Prostate gland (tissue), 2 donors: ENCODE results near the gene RAB3B. TPM values are rescaled to one million over a fixed set of nuclear protein-coding genes. Genes with fewer than 3 reads are reported as not detected.

ENCODE experiments used
- DNase-seq: peaks from one replicate; pipeline ENCODE4 v3.0.0-alpha.2; 2019; ENCODE audit warnings: low spot score
- H3K27ac ChIP-seq, 2 donors: fragments of 200-600 bp; sonication (generic); 2 replicates each; pipeline ENCODE4 v1.5.1; 2017 to 2019
- H3K27me3 ChIP-seq: fragments of 200-600 bp; sonication (generic); replicated peaks from 2 replicates; pipeline ENCODE4 v1.5.1; 2019; ENCODE audit not compliant: insufficient read depth
- H3K36me3 ChIP-seq, 2 donors: fragments of 200-600 bp; sonication (generic); 1 replicate in 1 of 2; 2 replicates in 1 of 2; pipeline versions ENCODE4 v1.5.1 to v1.8.1; 2017 to 2019
- H3K4me1 ChIP-seq: fragments of 200-600 bp; sonication (generic); replicated peaks from 2 replicates; pipeline ENCODE4 v1.5.1; 2019
- H3K4me3 ChIP-seq, 2 donors: fragments of 200-600 bp; sonication (generic); 2 replicates each; pipeline ENCODE4 v1.5.1; 2017 to 2019
- H3K9me3 ChIP-seq: fragments of 200-600 bp; sonication (generic); 2 replicates; pipeline ENCODE4 v1.5.1; 2017
- CTCF ChIP-seq, 4 experiments: fragments of 200-600 bp in 2 of 4; fragments of 450-650 bp in 2 of 4; sonication (generic) in 2 of 4; IDR thresholded peaks; 1 replicate in 3 of 4; 2 replicates in 1 of 4; pipeline ENCODE4 v1.5.1; 2016 to 2019; ENCODE audit warnings: antibody characterized with exemption in 4 of 4, mild to moderate bottlenecking in 2 of 4, moderate library complexity in 2 of 4
- POLR2A ChIP-seq: fragments of 450-650 bp; IDR thresholded peaks from one replicate; pipeline ENCODE4 v1.6.1; 2016; ENCODE audit warnings: antibody characterized with exemption, mild to moderate bottlenecking
- POLR2AphosphoS5 ChIP-seq: sonication (generic); formaldehyde crosslinking; IDR thresholded peaks from one replicate; pipeline ENCODE4 v1.6.1; 2017; ENCODE audit warnings: antibody characterized with exemption
- WGBS: methylation state at CpG from one replicate; pipeline ENCODE4 v1.1.5; 2018; 5-methylcytosine and 5-hydroxymethylcytosine counted together
- intact Hi-C: fragments of 100-400 bp; cut with DNase I; formaldehyde crosslinking; loops from one replicate; pipeline ENCODE4 v1.14.2; 2022
- total RNA-seq, 2 donors: library from RNA; depleted of rRNA; stranded (reverse); fragments of >200 nt; gene quantifications; one replicate each; pipeline ENCODE4 v1.1.0, GENCODE V29; 2016

RAB3B gene
- total RNA-seq, 2 donors from 2014 or later, result 8.5 to 23.6 TPM

GRCh38 chr1:51961954-51962353, 28.5 kb downstream of the RAB3B start:
- no peak for TF ChIP-seq POLR2A
- no peaks in the 10 kb centered on the region for H3K9me3 ChIP-seq
- no peak for DNase-seq
- no peaks in the 10 kb centered on the region for H3K27me3 ChIP-seq
- intact Hi-C loops, result no loop called here
- WGBS, result 85% methylated on average over 2 of the region's 2 CpGs
- H3K27ac ChIP-seq, result no peak overlapping the region
- no peaks in the 10 kb centered on the region for H3K4me1 ChIP-seq
- H3K36me3 ChIP-seq, result no peaks in the 10 kb centered on the region
- no peak overlapping the region for H3K4me3 ChIP-seq

- Histone ChIP-seq H3K4me3 (no peak overlapping the region), H3K36me3 (no peaks in the 10 kb centered on the region), H3K27ac (no peak overlapping the region), H3K27me3 (no peaks in the 10 kb centered on the region), H3K9me3 (no peaks in the 10 kb centered on the region), H3K4me1 (peaks cover under 1% of the 10 kb centered on the region)
- DNase-seq, result no peak
- intact Hi-C loops, result no loop called here
- WGBS, result 55% methylated on average over 2 of the region's 2 CpGs
- no peak for TF ChIP-seq POLR2A
- TF ChIP-seq CTCF (IDR thresholded peaks at IDR 0.05), result no peak
- TF ChIP-seq POLR2AphosphoS5, result no peak
These were observed 29.3 kb downstream of the RAB3B start for GRCh38 chr1:51961231-51961630.

- no peak for TF ChIP-seq CTCF (IDR thresholded peaks at IDR 0.05)
- Histone ChIP-seq H3K36me3 (no peaks in the 10 kb centered on the region), H3K4me3 (no peak overlapping the region), H3K9me3 (no peaks in the 10 kb centered on the region), H3K27me3 (no peaks in the 10 kb centered on the region), H3K4me1 (peaks cover 6% of the 10 kb centered on the region), H3K27ac (no peak overlapping the region)
- WGBS, result 52% methylated on average over 3 of the region's 3 CpGs
- intact Hi-C loops, result no loop called here
- no peak for DNase-seq
These were observed 30.2 kb downstream of the RAB3B start for GRCh38 chr1:51960262-51960661.

- TF ChIP-seq POLR2AphosphoS5 (no peak), POLR2A (no peak), CTCF (IDR thresholded peaks at IDR 0.05) (no peak)
- no peak for DNase-seq
- H3K4me3 ChIP-seq, result no peak overlapping the region
- peaks cover 8% of the 10 kb centered on the region for H3K4me1 ChIP-seq
- no peaks in the 10 kb centered on the region for H3K27me3 ChIP-seq
- intact Hi-C loops, result no loop called here
- WGBS, result 98% methylated on average over 3 of the region's 3 CpGs
- peak overlapping the region in 1 of 2 donors; percentile 34 for H3K27ac ChIP-seq
- H3K9me3 ChIP-seq, result no peaks in the 10 kb centered on the region
- H3K36me3 ChIP-seq, result no peaks in the 10 kb centered on the region
These were observed 31.7 kb downstream of the RAB3B start for GRCh38 chr1:51958824-51959223.

GRCh38 chr1:51957618-51958017, 32.9 kb downstream of the RAB3B start:
- 40% methylated on average over 7 of the region's 7 CpGs for WGBS
- Histone ChIP-seq H3K27me3 (no peaks in the 10 kb centered on the region), H3K27ac (peak overlapping the region; percentile 68 to 81), H3K9me3 (no peaks in the 10 kb centered on the region), H3K36me3 (no peaks in the 10 kb centered on the region), H3K4me1 (peaks cover 8% of the 10 kb centered on the region), H3K4me3 (no peak overlapping the region)
- intact Hi-C loops, result no loop called here
- TF ChIP-seq POLR2AphosphoS5 (no peak), CTCF (IDR thresholded peaks at IDR 0.05) (no peak), POLR2A (no peak)
- DNase-seq, result no peak
